Measurements from ENCODE around the gene DRAM1.
"Not testable (repeated sequence)": the region's sequence is repeated elsewhere in the genome, so short reads cannot be mapped to it uniquely, and the experiment has no call there.

- not testable (repeated sequence) for TF ChIP-seq ZNF37A (tag by site-specific recombination; IDR thresholded peaks at IDR 0.05); ATF2 (tag by site-specific recombination; IDR thresholded peaks at IDR 0.05; ENCODE audit: low read depth); CTCF (tag by site-specific recombination; IDR thresholded peaks at IDR 0.05); ZNF146 (tag by site-specific recombination; IDR thresholded peaks at IDR 0.05); ZNF670 (tag by site-specific recombination; IDR thresholded peaks at IDR 0.05; ENCODE audit: low read depth); ZNF707 (tag by site-specific recombination; IDR thresholded peaks at IDR 0.05); ZNF274 (IDR thresholded peaks at IDR 0.05; ENCODE audit: low read length); ZNF274 (tag by site-specific recombination; IDR thresholded peaks at IDR 0.05; ENCODE audit: borderline replicate concordance); ZNF544 (tag by site-specific recombination; IDR thresholded peaks at IDR 0.05); SP2 (tag by site-specific recombination; IDR thresholded peaks at IDR 0.05); MEIS1 (CRISPR knock-in tag; IDR thresholded peaks at IDR 0.05; ENCODE audit: borderline replicate concordance); ZNF223 (tag by site-specific recombination; IDR thresholded peaks at IDR 0.05)
These were observed 7.5 kb downstream of the DRAM1 start for GRCh38 chr12:101884781-101885340.

Measured in HEK293 (cell line).